HG03469 (cell line): ENCODE data around the gene A4GALT.

Experiments
- ATAC-seq: cut with Tn5 transposase; IDR thresholded peaks from one replicate; pipeline ENCODE4 v1.9.1; 2021; ENCODE audit warnings: mild to moderate bottlenecking, moderate library complexity, moderate number of reproducible peaks; ENCODE audit not compliant: unreplicated experiment

A4GALT gene

DNA sequence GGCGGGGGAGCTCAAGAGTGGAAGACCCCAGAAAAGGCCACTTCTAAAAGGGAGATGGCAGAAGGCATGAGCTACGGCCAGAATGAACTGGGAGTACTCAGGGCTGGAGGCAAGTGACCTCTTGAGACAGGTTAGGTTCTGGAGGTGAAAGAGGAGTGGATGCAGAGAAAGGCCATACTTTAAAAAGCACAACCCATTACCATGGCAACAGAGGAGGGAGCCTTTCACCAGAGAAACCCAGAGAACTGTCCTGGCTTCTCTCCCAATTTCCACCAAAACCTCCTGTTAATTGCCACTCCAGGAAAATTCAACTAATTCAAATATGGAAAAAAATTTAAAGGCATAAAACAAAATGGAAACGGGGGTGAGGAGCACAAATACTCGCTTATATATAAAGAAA is 15.8 kb downstream of the A4GALT start:
- ATAC-seq: no peak

DNA sequence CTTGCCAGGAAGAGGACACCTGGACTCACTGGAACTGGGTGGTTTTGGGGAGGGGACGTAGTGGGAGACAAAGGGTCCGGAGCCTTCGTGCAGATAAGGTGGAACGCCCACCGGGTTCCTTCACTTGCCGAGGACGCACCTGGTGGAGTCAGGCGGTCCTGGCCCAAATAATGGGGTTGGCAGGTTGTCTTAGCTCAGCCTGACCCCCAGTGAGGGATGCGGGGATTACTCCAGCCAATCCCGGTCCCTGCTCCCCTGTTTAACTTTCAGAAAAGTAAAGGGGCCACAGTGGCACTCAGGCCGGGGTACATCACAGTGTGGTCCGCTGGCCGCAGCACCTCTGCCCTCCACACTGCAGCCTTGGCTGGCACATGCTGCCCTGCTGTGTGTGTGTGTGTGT is 18.0 kb downstream of the A4GALT start:
- no peak for ATAC-seq

DNA sequence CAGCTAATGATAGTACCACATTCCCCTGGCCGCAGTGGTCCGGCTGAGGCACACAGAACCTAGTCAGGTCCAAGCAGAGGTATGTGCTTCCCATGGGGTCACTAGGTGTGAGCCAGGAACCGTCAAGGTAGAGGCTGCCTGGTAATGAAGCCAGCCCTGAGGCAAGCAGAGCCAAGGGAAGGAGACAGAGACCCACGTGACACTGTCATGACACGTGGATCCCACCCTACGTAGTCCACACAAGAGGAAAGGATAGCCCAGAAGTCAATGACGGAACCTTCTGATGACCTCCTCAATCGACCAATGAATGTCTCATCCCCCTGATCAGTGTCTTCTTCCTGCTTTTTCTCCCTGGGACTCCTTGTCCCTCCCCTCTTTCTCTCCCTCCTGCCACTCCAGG is 19.0 kb downstream of the A4GALT start:
- no peak for ATAC-seq

DNA sequence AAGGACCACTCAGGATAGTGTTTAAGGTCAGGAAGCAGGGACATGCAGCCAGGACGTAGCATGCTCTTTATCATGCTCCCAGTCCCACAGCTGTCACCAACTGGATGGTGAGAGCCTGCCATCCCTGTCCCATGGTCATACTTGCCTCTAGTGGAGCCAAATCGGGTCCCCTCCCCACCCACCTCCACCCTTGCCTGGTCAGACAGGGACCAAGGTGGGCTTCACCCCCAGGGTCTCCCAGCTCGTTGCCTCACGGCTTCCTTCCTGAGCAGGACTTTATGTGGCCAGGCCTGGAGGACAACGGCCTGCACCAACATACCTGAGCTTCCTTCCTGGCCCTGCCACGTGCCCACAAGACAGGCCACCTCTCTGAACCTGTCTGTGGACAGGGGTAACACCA is 19.8 kb downstream of the A4GALT start:
- ATAC-seq: no peak

DNA sequence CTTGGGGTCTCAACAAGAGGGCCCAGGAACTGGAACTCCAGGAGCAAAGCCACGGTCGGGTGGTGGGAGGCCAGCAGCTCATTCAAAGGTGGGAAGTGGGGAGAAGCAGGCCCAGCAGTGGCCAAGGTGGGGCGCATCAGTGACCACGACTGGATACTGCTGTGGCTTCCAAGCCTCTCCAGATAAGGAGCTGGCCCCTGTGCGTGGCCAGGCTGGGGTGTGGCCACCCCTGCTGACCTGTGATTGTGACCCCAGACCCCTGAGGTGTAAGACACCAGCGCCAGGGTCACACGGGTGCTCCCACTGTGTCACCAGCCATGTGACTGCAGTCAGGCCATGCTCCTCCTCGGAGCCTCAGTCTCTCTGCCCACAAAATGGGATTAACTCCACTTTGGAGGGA is 20.3 kb downstream of the A4GALT start:
- no peak for ATAC-seq

DNA sequence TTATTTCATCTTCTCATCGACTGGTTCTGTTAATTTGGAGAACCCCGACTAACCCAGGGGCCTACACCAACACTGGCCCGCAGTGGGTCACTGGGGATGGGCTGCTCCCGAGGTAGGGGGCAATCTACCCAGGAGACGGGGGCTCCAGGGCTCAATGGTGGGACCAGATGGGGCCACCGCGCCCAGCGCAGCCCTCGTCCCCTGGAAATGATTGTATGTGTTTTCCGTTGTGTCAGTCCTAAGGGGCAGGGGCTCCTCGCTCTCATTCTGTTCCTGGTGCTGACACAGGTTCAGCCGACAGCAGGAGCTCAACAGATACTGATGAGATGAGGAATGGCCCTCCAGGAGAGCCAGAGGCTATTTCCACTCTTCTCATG is 20.7 kb downstream of the A4GALT start:
- ATAC-seq: no peak

DNA sequence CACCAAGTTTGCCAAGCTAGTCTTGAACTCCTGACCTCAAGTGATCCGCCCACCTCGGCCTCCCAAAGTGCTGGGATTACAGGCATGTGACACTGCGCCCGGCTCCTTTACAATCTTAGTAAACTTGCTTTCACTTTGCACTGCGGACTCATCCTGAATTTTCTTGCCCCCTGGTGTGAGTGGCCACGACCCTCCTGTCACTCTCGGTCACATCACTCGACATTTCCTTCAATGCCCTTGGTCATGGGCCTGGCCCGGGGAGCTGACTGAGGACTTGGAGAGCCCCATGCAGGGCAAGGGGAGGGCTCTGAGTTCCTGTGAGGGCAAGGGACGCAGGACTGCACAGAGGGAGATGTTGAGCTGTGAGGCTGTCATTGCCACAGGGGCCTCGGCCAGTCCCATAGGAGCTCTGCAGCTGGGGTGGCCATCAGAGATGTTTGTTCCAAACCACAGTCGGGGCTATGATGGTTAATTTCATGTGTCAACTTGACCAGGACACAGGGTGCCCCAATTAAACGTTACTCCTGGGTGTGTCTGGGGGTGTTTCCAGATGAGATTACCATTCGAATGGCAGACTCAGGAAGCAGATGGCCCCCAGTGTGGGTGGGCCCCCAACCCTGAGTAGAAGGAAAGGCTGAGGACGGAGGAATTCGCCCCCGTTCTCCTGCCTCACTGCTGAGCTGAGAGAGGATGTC is 21.2 kb downstream of the A4GALT start:
- ATAC-seq: no peak

DNA sequence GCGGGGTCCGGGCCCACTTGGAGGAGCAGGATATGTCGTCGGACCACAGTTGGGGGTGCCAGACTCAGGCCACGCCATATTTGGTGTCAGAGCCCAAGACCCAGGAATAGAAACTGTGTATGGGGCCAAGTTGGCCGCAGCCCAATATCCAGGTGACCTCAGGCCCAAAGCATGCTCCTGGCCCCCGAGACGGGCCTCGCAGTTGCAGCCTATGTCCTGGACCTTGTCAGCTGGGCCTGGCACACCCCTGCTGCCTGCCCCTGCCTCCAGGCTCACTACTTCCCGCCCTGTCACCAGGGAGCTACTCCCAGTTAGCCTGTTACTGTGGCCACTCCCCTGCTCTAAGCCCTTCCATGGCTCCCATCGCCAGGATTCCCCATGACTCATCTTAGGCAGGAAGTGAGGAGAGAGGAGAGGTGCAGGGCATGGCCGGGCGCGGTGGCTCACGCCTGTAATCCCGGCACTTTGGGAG is 23.1 kb downstream of the A4GALT start:
- ATAC-seq: no peak

DNA sequence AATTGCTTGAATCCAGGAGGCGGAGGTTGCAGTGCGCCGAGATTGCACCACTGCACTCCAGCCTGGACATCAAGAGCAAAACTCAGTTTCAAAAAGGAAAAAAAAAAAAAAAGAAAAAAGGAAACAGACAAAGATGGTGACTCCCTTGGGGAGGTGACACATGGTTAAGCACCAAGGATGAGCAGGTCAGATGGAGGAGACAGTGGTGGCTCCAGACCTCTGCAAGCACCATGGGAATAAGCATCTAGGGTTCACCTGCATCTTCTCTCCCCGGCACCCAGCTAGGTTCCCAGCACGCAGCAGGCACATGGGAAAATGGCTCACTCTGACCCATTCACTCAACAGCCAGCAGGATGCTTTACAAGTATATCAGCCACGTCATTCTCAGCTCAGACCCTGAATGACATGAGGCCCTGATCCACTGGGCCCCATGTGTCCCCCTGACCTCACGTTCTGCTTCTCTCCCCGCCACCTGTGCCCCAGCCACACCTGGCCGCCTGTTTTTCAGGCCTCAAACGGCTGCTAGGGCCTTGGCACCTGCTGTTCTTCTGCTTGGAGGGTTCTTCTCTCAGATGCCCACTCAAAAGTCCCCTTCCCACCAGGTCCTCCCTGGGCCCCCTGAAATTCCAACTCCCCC is 24.2 kb downstream of the A4GALT start:
- no peak for ATAC-seq

DNA sequence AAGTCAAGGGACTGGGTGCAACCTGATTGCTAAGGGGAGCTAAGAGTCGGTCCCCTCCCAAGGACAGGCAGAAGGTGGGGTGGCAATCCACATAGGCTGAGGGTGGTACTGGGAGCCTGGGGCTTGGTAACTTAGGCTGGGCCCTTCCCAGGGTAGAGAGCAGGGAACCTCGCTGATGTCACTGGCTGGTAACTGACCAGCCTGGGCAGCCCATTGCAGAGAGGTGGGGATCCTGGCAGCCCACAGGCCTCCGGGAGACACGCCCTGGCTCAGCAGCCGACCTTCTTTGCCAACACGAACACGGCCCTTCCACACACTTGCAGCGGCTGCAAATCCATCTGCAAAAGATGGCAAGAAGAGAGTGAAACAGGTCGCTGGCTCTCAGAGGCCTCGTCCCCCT is 25.4 kb downstream of the A4GALT start:
- no peak for ATAC-seq

DNA sequence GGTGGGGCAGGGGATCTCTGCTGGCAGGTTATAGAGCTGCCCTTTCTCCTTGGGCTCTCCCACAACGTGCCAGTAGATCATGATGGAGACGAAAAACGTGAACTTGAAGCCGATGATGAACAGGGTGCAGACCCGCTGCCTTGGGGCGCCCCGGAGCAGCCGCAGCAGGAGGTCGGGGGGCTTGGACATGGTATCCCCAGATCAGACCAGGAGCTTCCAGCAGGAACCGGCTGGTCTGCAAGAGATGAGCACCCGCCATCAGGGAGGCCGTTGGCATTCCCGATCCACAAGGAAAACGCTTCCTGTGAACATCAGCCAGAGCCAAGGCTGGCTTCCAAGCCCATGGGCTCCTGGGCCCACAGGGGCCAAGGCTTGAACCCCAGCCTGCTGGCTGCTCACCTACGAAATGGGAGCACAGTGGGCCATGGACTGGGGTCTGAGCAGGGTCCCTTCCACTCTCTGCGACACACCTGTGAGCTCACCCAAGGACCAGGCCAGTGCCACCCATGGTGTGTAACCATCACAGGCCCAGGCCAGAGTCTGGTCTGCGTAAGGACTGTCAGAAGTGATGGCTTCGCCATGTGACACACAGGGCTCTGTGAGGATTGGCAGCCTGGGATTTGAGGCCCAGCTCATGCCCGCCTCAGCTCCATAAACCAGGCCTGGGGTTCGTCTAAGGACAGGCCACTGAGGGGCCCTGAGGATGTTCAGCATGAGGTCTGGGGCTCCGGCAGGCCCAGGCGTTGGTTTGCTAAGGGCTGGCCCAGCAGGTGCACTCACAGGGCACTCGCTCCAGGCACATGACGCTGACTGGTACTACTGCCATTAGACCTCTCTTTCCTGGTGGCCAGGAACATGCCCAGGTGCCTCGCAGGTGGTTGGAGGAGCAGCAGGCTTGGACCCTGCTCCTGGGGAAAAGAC is 26.6 kb downstream of the A4GALT start:
- ATAC-seq: no peak

DNA sequence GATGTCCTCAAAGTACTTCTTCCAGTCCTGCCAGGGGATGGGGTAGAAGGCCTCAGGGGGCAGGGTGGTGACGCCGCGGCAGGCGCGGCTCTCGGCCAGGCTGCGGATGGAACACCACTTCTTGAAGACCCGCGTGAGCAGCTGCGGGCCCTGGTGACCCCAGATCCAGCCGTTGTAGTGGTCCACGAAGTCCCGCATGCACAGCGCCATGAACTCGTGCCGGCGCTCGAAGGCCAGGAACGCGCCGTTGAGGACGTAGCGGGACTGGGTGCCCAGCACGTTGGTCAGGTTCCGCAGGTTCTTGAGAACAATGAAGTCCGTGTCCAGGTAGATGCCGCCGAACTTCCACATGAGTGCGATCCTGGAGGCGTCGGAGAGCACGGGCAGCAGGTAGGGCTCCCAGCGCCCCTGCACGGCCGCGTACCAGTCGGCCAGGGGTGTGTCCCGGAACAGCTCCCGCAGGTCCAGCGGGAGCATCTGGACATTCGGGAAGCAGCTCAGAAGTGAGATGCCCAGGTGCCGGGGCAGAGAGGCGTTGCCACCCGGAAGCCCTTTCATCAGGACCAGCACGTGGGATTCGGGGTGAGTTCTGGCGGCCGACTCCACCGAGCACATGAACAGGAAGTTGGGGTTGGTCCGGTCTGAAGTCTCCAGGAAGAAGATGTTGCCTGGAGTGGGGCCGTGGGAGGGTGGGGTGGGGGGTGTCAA is 27.5 kb downstream of the A4GALT start:
- ATAC-seq: no peak

DNA sequence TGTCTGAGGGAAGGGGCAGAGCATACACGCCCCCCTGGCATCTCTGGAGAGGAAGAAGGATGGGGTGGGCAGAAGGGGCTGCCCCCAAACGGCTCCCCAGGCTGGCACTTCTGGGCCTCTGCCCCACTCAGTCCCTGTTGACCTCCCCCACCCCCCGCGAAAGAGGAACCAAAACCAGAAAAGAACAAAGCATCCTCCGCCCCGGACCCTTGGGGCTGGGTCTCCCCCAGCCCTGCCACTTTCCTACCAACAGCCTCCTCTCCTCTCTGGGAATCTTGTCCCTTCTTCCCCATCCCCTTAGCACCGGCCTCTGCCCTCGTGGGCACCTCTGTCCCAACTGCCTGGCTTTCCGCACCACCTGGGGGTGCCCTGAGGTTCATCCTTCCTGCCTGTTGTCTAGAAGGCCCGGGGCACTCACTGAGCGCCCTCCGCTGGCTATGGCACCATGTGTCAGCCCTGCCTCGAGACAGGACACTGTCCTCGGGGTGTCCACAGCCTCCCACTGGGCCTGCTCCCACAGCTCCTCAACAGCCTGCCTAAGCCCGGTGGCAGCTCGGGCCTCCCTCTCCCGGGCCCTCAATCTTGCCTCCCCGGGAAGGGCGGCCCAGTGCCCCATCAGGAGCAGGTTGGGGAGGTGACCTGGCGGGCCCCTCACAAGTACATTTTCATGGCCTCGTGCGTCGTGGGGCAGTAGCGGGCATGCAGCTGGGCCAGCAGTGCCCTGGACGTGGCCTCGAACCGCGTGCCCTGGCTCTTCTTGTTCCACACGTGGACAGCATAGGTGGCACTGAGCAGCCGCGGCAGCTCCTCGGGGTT is 28.2 kb downstream of the A4GALT start:
- ATAC-seq: no peak

DNA sequence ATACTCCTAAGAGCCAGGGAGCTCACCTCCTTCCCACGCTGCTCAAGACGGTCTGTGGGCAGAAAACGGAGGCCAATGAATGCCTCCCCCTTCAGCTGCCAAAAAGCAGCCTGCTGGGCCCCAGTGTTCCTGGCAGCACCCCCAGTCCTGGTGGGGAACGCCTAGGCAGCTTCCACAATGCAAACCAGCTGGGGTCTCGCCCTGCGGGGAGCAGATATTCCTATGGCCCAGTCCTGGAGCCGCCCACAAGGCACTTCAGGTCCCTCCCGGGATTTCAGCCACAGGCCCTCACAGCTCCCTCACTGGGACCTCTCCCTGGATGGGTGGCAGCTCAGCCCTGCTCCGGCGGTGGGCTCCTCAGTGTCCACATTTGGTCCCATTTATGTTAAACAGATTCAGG is 29.2 kb downstream of the A4GALT start:
- no peak for ATAC-seq

DNA sequence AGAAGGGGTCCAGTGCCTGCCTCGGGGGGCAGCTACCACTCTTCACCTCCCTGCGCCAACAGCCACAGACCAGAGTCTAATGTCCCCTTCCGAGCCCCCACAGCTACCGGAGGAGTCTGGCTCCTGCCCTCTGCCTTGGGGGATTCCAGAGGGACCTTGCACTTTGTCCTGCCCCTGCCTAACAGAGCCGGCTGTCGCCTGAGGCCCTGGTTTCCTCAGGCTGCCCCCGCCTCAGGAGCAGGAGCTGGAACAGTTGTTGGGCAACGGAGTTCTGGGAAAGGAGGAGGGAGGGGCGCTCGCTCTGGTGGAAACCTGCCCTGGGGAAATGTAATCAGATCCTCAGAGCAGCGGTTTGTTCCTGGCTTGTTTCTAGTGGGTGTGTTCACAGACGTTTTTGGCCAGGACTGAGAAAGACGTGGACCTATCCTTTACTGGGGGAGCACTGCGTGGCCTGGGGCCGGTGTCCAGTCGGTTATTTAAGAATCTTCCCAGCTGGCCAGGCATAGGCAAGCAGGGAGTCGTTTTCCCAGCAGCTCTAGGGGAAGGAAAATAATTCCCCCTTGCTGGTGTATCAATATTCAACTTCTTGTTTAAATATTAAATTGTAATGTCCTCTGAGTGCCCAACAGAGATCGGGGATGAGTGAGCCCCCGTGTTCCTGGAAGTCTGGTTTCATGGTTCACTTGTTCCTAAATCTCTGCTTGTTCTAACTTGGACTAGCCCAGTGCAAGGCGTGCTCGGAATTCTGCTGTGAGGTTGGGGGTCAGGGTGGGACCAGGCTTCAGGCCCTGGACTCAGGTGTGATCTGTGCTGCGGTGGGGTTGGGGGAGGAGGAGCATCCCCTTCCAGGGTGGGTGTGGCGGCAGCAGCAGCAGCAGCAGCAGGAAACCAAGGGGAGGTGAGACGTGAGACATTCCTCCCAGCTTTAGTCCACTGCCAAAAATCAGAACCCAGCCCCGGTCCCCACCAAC is 32.1 kb downstream of the A4GALT start:
- ATAC-seq: no peak

DNA sequence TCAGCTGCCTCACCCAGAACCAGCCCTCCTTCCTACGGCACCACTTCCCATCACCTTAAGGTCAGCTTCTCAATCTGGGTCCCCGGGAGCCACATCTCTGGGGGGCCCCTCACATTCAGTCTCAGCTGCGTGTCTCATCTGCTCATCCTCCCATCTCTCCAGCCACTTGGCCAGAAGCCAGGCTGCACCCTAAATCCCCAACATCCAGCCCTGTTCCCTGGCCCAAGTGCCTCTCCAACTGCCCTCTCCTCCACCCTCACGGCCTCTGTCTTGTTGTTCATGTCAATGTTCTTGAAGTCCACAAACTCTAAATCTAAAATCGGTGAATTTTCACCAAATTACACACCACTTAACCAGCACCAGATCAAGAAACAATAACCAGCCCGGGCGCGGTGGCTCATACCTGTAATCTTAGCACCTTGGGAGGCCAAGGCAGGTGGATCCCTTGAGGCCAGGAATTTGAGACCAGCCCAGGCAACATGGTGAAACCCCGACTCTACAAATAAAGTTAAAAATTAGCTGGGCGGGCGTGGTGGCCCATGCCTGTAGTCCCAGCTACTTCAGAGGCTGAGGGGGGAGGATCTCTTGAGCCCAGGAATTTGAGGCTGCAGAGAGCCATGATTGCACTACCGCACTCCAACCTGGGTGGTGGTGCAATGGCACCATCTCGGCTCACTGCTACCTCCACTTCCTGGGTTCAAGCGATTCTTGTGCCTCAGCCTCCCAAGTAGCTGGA is 33.7 kb downstream of the A4GALT start:
- no peak for ATAC-seq

DNA sequence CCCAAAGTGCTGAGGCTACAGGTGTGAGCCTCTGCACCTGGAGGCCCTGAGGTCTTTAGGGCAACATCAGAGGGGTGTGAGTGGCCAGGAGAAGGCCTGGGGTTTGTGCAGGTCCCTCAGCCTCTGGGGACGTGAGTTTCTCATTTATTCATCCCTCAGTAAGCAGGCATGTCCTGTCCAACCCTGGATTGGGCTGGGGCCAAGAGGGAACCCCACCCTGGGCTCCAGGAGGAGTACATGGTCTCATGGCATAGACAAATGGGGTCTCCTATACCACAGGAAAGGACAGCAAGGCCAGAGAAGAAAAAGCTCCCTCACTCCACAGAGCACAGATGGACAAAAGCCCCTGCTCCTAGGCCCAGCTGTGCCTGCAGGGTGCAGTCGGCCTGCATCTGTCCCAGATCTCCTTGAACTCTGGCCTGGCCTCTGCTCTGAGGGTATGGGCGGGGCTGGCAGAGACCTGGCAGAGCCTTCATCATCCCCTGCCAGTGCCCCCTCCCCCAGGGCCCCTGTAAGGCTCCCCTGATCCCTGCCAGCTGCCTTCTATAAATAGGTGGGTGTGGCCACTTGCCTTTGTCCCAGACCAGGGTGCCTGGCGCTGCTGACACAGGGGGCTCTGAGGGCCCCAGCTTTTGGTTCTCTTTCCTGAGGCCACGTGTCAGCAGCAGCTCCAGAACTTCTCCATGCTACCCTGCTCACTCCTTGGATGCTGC is 34.6 kb downstream of the A4GALT start:
- ATAC-seq: no peak
